ENCODE data around the gene ZNF785.
"Not testable (repeated sequence)": the region's sequence is repeated elsewhere in the genome, so short reads cannot be mapped to it uniquely, and the experiment has no call there.

The ZNF785 gene

GRCh38 chr16:30561089-30561816 is 24.2 kb downstream of the ZNF785 start:
- DNase-seq: no peak

- DNase-seq: no peak
These were observed 25.8 kb downstream of the ZNF785 start for GRCh38 chr16:30559690-30560089.

GRCh38 chr16:30558789-30559377 is 26.6 kb downstream of the ZNF785 start:
- no peak for DNase-seq

DNA sequence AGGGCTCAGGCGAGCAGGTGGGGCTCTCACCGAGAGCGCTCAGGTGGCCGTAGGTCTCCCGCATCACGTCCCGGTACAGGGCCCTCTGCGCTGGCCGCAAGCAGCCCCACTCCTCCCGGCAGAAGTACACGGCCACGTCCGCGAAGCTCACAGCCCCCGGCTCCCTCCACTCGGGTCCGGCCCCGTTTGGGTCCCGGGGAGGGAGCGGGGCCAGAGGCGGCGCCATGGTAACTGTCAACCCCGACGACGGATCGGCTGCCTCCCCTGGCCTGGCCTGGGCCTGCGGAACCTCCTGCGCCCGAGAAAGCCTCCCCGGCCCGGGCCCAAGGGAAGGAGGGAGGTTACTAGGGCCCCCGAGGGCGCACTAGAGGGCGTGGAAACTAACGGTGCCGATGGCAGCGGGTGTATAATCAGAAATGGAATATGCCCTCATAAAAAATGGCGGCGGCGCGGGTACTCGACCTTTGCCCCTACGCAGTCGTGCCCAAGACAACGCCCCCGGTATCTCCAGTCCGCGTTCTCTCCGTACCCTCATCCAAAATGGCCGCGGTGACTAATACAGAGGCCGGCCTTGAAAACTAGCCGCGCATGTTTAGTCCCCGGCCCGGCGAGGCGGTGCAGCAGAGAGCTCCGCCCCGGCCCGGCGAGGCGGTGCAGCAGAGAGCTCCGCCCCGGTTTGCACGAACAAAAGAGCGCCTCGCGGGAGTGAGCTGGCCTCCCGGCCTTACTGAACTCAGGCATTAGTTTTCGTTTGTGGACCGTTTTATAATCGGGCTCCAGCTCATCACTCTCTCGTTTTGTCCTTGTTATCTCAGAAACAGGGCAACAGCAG is 27.3 kb downstream of the ZNF785 start, which contains the start of gene ZNF764:
Gene ZNF764, minus strand, starts transcription at position 418 of the 832 bp plus-strand sequence. Its CDS starts 192 bp downstream, at position 226.
- peak; percentile 99 for DNase-seq

DNA sequence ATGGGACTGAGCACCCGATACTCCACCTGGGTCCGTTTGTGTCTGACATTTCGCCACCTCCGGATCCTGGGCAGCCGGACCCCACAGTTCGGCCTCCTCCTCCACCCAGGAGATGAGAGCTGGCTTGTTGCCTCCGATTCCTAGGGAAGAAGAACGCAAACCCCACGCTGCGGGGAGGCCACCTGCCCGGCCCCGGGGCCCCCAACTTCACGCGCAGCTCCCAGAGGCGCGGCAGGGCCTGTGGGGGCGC is 27.9 kb downstream of the ZNF785 start:
- no peak for DNase-seq

DNA sequence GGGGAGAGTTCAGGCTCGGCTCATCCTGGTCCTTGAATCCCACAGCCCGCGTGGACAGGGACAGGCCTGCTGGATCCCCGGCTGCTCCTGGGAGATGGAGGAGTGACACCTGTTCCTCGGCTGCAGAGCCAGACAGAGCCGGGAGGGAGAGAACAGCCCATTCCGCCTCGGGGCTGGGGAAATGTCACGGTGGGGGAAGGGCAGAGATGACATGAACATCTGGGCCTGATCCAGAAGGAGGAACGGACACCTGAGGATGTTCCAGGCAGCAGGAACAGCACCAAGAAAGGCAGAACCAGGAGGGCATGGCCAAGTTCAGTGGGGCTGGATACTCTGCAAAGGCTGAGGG is 29.4 kb downstream of the ZNF785 start:
- DNase-seq: no peak

DNA sequence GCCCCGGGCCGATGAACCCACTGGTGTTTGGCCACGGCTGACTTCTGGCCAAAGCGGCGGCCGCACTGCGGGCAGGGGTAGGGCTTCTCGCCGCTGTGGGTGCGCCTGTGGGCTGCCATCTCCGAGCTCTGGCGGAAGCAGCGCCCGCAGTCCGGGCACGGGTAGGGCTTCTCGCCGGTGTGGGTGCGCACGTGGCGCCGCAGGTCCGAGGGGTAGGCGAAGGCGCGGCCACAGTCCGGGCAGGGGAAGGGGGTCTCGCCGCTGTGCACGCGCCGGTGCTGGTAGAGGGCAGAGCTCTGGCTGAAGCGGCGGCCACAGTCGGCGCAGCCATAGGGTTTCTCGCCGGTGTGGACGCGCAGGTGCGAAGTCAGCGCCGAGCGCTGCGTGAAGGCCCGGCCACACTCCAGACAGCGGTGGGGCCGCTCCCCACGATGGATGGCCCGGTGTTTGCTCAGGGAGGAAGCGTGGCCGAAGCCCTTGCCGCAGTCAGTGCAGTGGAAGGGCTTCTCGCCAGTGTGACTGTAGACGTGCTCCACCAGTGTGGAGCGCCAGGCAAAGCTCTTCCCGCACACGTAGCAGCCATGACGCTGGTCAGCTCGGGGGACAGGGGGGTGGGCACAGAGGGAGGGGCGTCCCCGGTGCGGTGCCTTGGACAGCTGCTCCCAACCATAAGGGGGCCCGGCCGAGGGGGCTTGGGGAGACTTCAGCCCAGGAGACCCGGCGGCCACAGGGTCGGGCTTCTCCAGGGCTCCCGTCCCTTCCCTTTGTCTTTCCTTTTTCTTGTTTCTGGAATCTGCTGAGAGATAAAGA is 30.0 kb downstream of the ZNF785 start:
- DNase-seq: no peak

GRCh38 chr16:30554557-30555314 is 30.8 kb downstream of the ZNF785 start:
- DNase-seq: no peak

DNA sequence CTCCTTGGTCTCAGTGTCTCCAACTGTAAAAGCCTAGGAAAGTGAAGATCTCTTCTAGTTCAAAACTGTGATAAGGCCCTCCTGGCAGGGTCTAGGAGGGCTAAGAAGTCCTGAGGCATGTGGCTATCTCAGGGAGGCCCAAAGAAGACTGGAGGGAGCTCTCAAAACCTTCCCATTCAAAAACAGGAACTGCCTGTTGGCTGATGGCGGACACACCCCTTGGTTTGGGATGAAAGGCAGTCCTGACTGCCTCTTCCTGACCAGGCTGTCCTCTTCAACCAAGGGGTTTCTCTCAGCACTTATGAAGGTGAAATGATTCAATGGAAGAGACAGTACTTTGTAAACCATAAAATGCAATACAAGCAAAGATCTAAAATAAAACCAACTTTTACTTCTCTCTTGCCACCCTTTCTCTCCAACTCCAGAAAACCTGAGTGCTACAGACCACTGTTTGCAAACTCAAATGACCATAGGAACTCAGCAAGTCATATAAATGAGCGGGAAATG is 32.1 kb downstream of the ZNF785 start:
- DNase-seq: no peak

DNA sequence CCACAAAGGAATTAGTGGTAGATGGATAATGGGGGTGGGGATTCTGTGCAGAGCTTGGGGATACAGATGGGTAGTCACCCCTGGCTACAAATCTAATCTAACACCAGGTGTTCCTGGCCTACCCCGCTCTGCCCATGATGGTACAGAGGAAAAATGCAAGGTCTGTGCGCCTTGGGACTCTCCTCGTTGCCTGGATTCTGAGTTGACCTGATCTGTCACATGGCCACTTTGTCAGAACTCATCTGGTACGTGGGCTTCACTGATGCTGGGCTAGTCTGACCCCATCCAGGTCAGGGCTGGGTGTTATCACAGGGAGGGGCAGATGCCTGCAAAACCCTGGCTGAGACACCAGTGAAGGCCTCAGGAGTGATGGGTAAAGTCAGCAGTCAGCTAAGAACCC is 32.5 kb downstream of the ZNF785 start:
- no peak for DNase-seq

DNA sequence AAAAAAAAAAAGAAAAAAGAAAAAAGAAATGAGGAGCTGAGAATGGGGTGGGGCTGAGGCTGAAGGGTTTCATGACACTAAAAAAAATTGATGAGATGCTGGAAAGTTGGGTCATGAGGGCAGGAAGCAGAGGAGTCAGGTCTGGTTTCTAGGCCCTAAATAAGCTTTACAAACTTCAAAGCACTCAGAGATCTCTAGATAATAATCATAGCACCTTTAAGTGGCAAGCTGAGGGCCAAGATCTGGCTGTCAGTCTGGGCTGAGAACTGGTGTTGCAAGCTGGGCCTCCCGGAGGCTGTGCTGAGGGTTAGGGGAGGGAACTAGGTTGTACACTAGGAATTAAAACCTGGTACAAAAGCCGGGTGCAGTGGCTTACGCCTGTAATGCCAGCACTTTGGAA is 33.7 kb downstream of the ZNF785 start:
- no peak for DNase-seq

DNA sequence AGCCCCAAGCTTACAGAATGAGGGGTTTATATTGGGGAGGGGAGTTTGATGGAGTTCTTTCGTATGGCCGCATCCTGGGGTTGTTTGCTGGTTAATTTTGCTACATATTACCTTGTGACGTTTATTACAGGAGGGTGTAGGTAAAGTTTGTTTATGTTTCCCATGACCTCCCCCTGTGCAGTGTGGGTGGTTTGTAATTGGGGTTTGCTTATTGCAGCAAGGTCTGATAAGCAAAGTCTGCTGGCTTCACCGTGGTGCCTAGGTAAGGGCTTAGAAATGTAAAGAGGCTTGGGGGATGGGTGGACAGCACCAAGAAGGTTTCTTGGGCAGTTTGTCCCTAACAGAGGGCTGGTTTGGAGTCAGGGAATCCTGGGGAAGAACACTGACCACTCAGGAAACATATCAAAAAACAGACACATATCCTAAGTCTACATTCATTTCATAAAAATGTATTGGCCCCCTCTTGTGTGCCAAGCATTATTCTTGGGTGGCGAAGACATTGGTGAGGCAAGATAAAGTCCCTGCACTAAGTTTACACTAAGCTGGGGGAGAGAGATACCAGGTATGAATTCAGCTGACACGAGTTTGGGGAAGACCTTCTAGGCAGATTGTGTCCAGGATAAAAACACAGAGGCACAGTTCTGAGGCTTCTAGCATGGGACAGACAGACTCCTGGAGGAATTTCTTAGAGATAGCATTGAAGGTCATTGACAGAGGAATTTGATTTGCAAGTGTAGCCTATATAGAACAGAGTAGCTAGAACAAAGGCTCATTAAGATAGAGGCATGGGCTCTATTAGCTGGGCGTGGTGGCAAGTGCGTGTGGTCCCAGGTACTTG is 36.9 kb downstream of the ZNF785 start:
- DNase-seq: no peak

GRCh38 chr16:30546115-30546514 is 39.4 kb downstream of the ZNF785 start:
- no peak for DNase-seq

DNA sequence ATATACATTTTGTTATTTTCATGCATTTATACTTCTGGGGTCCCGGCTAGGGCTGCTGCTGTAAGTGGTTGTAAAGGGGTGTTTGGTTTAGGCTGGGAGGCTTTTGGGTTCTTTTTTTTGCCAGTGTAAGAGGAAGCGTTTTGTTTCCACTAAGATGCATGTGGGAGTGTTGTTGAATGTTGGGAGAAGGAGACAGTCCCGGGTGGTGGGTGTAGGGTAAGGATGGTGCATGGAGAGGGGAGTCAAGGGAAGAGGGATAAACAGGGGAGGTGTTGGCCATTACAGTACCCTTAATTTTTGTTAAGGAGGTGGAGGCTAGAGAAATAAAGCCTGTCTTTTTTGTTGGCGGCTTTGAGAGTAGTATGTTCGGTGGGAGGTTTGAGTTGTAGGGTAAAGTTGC is 42.4 kb downstream of the ZNF785 start:
- no peak for DNase-seq

DNA sequence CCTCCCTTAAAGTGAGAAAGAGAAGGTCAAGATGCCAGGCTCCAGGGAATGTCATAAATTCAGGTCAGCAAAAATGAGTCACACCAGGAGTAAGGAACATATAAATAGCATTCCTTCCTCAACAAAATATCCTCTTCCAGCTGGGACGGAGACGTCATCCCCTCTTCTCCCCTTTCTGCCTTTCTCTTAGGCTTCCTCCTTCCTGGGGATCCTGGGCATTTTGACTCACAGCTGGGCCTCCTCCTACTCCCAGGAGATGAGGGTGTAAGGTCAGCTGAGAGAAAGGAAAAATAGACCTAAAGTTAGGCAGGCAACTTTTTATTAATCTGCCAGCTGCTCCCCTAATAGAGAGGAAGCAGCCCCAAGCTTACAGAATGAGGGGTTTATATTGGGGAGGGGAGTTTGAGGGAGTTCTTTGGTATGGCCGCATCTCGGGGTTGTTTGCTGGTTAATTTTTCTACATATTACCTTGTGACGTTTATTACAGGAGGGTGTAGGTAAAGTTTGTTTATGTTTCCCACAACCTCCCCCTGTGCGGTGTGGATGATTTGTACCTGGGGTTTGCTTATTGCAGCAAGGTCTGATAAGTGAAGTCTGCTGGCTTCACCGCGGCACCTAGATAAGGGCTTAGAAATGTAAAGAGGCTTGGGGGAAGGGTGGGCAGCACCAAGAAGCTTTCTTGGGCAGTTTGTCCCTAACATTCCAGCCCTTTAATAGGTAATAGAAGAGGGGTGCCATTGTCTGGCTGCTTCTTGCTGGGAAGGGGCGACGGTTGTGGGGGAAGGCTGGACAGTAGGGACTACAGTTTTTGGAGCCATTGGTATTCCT is 43.8 kb downstream of the ZNF785 start:
- no peak for DNase-seq

- not testable (repeated sequence) for DNase-seq
These were observed 44.5 kb downstream of the ZNF785 start for GRCh38 chr16:30540916-30541464.

GRCh38 chr16:30539986-30540526 is 45.4 kb downstream of the ZNF785 start:
- not testable (repeated sequence) for DNase-seq

DNA sequence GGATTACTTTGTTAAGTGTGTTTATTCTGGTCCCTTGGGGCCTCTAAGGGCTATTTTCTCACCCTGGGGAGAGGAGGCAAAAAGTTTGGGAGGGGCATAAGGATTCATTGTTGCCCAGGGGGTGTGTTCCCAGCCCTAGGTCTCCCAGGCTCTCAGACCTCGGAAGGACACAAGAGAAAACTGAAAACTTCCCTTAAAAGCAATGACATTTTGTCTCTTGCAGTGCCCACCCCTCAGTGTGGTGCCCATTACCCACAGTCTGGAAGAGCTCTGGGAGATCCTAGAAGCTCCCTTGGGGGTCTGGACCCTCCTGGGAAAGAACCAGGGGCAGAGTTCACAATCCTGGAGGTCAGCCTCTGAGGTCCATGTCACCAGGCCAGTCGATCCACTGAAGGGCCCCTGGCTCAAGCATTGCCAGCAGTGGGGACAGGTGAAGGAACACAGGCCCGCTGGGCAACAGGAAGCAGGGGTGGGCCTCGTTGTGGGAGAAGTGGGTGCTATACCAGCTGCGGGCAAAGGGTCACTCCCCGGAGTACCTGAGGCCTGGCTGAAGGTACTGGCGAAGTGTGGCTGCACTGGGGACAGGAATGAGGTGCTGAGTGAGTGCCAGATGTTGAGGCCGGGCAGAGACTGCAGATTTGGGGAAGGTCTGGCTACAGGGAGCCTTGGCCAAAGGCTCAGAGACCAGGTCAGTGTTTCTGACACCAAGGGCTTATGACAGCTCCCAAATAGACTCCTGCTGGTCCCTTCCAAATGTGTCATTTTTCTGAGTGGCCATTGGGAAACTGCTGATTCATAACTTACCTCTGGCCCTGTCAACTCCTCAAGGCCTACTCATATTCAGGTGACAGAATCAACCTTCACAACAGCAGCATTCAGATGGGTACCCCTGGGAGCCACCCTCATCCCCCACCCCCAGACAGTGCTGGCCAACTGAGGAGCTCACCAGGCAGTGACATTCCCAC is 46.2 kb downstream of the ZNF785 start:
- no peak for DNase-seq

All from amniotic stem cell (primary cell).